Activated CD4-positive, CD25-positive, alpha-beta regulatory T cell (primary cell): Measurements from ENCODE around the gene NEK8.
A peak's percentile ranks its signal among the peaks of the same experiment; 100 is the strongest.

Source experiments
- DNase-seq, 4 experiments: peaks; one replicate each; lab custom pipeline; 2025; lab: John Stamatoyannopoulos, UW

Gene NEK8

GRCh38 chr17:28728364-28729200, at the start of gene NEK8:
NEK8 (plus strand) TSS chr17:28728788; CDS start chr17:28728814, 26 bp downstream.
- peak; percentile 89 to 98 (median 94) for DNase-seq

- DNase-seq: no peak
Measured at GRCh38 chr17:28682655-28683054, 45.9 kb upstream of the NEK8 start.

DNA sequence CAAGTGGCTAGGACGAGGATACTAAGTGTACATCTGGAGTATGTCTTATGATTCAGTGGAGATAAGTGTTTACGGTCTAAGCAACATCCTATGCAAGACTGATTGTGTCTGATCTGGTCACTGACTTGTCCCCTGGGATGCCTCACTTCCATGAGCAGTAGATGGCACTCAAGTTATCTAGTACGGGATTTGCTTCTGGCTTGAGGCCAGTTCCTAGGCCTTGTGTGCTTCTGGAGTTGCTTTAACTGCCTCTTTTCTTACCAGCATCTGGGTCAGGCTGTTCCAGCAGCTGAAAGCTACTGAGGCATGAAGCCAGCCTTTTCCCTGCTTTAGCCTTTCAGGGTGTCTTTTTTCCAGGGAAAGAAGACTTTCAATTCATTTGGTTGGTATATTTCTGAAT, 43.6 kb upstream of the NEK8 start:
- no peak for DNase-seq

- no peak for DNase-seq
Measured at GRCh38 chr17:28685366-28685765, 43.2 kb upstream of the NEK8 start.

GRCh38 chr17:28686296-28686695, 42.3 kb upstream of the NEK8 start:
- no peak for DNase-seq

GRCh38 chr17:28688481-28688880, 40.1 kb upstream of the NEK8 start:
- DNase-seq: no peak

DNA sequence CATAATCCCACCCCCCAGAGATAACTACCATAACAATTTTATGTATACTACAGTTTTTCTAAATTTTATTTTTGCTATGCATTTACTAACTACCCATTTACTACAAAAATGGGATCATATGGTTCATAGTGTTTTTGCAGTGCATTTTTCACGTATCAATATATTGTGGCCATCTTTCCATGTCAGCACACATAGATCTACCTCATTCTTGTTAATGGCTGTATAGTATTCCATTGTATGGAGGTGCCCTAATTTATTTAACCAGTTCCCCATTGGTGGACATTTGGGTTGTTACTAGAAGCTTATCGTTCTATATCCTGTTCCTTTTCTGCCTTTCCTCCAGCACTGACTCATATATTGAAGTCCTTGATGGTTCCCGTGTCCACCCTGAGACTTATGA, 39.6 kb upstream of the NEK8 start:
- DNase-seq: no peak

DNA sequence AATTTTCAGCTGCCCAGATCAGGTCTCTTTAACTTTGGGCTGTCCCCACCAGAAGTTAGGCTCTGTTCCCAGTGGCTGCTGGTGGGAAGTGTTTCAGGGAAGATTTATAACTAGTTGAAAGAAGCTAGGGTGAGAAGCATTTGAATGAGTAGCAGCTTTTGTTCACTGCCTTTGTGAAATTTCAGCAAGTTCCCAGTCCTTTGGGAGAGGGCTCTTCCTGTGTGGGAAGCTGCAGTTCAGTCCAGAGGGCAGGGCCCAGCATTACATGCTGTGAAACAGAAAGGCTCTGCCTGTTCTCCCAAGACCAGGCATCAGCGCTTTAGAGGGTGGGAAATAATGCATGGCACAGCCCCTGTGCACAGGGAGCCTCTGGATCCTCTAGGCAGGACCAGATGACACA, 34.7 kb upstream of the NEK8 start:
- DNase-seq: no peak

GRCh38 chr17:28698253-28698941, 30.2 kb upstream of the NEK8 start:
- no peak for DNase-seq

DNA sequence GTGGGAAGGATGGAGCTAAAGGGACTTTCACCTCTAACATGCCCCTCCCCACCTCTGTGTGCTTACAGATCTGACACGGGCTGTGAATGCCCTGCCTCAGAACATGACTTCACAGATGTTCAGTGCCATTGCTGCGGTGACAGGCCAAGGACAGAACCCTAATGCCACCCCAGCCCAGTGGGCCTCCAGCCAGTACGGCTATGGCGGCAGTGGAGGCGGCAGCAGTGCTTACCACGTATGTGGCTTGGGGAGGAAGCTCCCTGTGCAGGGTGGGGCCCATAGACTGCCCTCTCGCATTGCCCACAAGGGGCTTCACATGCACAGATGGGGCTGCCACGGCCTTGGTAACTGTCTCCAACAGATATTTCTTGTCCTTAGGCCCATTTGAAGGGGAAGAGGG, 28.3 kb upstream of the NEK8 start:
- DNase-seq: no peak

DNA sequence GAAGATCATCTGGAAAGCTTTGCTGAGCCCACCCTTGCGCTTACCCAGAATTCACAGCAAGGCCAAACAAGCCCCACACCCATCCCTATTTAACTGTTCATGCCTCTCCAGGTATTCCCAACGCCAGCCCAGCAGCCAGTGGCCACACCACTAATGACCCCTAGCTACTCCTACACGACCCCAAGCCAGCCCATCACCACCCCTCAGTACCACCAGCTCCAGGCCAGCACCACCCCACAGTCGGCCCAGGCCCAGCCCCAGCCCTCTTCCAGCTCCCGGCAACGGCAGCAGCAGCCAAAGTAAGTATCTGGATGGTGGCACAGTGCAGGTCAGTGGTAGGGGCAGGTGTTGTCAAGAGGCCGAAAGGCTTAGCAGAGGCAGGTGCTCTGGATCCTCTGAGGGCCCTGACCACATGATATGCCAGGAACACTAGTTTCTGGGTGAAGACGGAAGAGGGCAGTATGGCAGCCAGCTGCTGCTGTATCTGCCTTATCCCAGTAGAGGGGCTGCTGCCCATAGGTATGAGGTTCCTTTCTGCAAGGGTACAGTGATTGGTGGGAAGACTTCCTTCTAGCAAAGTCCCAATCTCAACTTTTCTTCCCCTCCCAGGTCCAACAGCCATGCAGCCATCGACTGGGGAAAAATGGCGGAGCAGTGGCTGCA, 27.6 kb upstream of the NEK8 start:
- no peak for DNase-seq

DNA sequence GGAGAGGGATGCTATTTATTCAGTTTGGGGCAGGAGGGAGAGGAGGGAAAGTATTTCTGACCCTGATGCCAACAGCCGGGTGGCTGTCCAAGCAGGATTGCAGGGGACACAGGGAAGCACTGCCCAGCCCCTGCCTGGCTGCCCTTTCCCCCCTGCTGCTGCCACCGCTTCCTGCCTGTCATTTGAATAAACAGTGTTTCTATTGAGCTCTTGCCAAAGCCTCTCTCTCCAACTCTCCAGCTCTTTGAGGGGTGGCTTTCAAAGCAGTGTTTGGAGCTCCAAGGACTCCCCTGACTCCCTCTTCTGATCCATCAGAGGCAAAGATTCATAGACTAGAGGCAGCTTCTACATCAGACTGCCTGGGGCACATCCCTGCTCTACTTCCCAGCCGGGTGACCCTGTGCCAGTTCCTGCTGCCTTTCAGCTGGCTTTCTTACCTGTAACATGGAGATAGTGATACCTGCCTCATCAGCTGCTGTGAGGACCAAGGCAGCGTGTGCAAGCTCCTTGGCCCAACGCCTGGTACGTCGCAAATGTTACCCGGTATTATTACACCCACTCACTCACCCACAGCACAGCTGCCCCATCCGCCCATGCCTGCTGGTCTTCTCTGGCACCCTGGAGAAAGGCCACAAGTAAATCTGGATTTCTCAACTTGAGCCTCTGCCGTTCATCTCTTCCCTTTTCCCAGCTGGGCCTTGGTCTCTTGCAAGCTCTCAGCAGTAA, 26.4 kb upstream of the NEK8 start:
- no peak for DNase-seq

GRCh38 chr17:28702752-28703150, 25.8 kb upstream of the NEK8 start:
- DNase-seq: no peak

DNA sequence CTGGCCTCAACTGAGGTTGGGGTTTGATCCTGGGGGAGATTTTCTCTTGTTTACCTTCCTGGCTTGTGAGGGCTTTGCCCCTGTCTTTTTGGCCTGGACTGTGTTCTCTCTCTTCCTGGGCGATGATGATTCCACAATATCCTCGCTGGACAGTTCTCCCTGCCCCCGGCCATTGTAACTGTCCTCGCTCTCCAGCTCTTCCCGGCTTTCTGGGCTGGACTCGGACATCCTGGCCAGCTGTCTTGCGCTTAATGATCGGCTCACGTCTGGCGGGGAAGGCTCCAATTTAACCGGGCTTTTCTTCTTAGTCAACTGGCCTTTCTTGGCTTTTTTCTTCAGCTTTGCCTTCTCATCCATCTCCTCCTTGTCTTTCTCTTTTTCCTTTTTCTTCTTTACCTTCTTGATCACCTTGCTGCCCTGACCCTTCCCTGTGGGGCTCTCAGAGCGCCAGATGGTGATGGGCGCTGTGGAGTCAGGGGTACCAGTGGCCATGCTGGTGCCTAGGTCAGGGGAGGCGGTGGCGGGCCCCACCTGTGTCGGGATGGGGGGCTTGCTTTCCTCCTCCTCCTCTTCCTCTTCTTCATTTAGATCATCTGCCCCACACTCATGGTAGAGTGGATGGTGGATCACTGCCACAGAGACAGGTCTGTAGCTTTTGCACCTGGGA, 24.9 kb upstream of the NEK8 start:
- DNase-seq: no peak

- no peak for DNase-seq
Measured at GRCh38 chr17:28704219-28704858, 24.2 kb upstream of the NEK8 start.

- DNase-seq: no peak
Measured at GRCh38 chr17:28705074-28705659, 23.4 kb upstream of the NEK8 start.

GRCh38 chr17:28705728-28706334, 22.8 kb upstream of the NEK8 start:
- no peak for DNase-seq

GRCh38 chr17:28706471-28707338, 21.9 kb upstream of the NEK8 start:
- no peak for DNase-seq

DNA sequence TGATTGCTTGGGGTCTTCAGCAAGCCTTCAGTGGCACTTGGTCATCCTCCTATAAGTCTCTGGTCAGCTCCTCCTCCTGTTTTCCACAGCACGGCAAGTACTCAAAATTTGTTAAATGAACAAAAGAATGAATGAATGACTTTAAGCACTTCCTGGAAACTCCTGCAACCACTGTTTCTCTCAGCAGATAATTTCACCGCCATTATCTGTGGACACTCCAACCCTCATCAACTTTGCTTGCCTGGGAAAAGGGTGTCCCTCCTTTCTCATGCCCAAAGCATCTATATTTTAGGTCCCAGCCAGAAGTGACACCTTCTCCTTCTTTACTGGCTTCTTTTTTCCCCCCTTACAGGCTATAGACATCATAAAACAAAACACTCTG, 21.3 kb upstream of the NEK8 start:
- DNase-seq: no peak
